Left lobe of liver (tissue), 2 donors: ENCODE measurements around the gene KCNG2. TPM values are rescaled to one million over a fixed set of nuclear protein-coding genes. Genes with fewer than 3 reads are reported as not detected.

Experiments used
- ATAC-seq: fragments of 200-7000 bp; cut with Tn5 transposase; one replicate; pipeline ENCODE4 v1.9.1; 2020; ENCODE audit warnings: mild to moderate bottlenecking, moderate library complexity
- DNase-seq: peaks from one replicate; pipeline ENCODE4 v3.0.0-alpha.2; 2020; ENCODE audit warnings: low spot score
- total RNA-seq: library from RNA; stranded (reverse); gene quantifications from one replicate; pipeline ENCODE4 v1.2.1, GENCODE V29; 2021
- donor health status: DM: no; HTN: no; CAD: no; lungs with moderate emphysema.
- donor health status: DM: no; HTN: yes; CAD: no.

Gene KCNG2
- total RNA-seq, 1 donor from 2014 or later: not detected

DNA sequence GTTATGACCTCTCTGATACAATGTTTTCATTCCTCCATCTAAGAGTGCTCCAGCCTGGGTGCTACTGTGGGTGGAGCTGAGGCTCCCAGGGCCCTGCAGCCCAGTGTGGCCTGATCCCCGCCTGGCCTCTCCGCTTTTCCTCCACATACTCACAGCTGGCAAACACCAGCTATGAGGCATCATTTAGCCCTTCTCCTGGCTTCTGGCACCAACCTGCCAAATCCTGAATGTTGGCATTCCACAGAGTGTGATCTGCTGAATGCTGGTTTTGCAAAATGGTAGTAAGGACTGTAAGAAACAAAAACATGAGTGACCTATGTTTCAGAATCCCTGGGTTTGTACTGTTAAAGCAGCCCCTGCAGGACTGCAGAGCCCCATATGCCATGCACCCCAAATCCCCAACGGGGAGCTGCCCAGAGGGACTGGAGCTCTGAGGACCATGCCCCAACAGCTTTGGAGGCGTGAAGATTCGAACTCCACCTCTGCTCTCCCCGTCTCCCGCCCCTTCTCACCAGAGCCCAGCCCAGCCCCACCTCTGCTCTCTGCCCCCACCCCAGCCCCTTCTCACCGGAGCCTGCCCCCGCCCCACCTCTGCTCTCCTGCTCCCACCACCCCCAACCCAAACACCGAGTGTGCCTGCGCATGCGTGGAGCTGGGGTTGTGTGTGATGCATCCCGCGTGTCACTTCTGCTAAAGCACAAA lies 149.5 kb downstream of the KCNG2 start:
- ATAC-seq (peak; percentile 6), DNase-seq (peak; percentile 55)

DNA sequence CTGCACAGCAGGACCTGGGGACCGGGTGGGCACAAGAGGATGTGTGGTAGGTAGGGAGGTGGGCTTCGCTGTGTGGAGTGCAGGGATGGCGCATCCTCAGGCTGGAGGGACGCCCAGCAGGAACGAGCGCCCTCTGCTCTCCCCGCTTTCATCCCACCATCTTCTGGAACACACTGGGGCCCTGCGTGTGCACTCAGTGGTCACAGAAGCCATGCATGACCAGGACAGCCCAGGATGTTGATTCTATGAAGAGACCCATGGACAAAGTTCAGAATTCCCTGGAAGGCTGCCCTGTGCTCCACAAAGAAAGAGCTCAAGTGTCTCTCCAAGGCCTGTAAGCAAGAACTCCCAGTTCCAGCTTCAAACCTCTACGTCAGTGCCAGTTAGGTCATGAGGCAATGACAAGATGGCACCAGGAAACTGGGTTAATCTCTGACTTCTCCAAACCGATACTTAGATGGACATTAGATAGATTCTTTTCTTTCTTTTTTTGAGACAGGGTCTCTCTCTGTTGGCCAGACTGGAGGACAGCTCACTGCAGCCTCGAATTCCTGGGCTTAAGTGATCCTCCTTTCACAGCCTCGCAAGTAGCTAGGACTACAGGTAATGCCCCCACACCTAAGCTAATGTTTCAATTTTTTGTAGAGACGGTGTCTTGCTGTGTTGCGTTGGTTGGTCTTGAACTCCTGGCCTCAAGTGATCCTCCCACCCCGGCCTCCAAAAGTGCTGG lies 150.3 kb downstream of the KCNG2 start:
- DNase-seq: peak; percentile 92

DNA sequence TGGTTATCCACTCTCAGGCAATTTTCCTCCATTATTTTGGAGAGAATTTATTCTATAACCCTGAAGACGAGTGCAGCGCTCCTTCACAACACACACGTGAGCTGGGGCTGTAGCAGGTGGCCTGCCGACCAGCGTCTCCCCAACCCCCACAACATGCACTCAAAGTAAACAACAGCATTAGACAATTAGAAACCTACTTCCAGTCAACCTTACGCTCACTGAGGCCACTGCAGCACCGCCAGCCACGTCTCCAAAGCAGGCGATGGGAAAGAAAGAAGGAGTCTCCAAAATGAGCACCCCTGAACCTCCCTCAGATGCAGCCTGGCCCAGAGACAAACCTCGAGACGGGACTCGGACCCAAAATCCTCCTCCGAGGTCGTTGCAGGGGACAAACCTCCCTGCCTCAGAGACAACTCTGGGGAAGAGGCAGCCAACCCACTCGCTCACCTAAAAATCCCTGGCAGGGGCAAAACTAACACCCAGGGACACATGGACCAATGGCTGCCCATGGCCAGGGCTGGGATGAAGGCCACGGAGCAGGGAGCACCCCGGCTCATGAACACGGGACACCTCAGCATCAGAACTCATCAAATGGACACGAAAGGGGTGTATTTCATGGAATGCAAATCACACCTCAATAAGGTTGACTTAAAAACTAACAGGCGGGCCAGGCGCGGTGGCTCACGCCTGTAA lies 151.1 kb downstream of the KCNG2 start:
- DNase-seq (peak; percentile 50), ATAC-seq (no peak)

More for the DNA sequence above, 150.3 kb downstream of the KCNG2 start:
- peak; percentile 27 for ATAC-seq

Other genes with a start within 250 kb of the KCNG2 start
- gene CTDP1, start 118.1 kb upstream of the KCNG2 start, total RNA-seq: 10.1 TPM
- gene SLC66A2, start 153.7 kb downstream of the KCNG2 start, total RNA-seq: 140 TPM
- 20.2 TPM for gene HSBP1L1, start 166.7 kb downstream of the KCNG2 start, total RNA-seq
- 48.3 TPM for gene TXNL4A, start 190.6 kb downstream of the KCNG2 start, total RNA-seq
- gene RBFA, start 236.5 kb downstream of the KCNG2 start, total RNA-seq: 20.7 TPM